Measurements from ENCODE around the gene HAUS7. TPM values are rescaled to one million over a fixed set of nuclear protein-coding genes. Genes with fewer than 3 reads are reported as not detected.

Gene HAUS7
- polyA plus RNA-seq, 1 donor: 25.9 TPM

- DNase-seq: no peak
Measured at GRCh38 chrX:153454901-153455550, 15.3 kb downstream of the HAUS7 start.

- no peak for DNase-seq
Measured at GRCh38 chrX:153450949-153451277, 19.5 kb downstream of the HAUS7 start.

DNA sequence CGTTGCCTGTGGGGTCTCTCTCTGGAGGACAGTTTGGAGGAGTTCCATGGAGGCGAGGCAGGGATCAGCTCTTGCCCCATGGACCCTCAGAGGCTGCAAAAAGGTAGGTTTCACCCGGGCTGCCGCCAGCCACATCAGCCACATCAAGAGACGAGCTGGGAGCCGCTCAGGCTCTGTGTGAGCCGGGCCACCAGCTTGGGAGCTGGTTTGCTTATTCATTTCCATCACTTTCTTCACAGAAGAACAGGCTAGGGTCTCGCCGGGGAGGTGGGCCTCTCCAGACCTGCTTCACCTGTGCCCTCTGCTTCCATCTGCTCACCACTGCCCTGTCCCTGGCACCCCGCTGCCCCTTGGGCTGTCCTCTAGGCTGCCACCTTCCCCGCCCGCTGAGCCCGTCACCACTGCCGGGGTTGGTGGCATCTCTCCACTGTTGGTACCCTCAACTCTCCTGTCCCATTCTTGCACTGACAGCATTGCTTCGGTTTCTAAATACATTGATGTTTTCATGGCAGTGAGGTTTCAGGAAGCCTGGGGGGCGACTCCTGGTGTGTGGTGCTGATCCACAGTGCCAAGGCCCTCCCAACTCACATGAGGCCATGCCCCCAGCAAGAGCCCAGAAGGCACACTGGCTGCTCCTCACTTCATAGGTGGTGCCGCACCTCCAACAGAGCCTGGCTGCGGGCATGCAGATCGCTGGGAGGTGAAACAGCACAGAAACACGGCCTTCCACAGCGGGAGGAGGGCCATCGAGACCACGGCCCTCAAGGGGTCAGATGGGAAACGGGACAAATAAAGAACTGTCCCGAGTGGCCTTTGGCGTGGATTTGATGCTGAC, 20.0 kb downstream of the HAUS7 start:
- DNase-seq: no peak

DNA sequence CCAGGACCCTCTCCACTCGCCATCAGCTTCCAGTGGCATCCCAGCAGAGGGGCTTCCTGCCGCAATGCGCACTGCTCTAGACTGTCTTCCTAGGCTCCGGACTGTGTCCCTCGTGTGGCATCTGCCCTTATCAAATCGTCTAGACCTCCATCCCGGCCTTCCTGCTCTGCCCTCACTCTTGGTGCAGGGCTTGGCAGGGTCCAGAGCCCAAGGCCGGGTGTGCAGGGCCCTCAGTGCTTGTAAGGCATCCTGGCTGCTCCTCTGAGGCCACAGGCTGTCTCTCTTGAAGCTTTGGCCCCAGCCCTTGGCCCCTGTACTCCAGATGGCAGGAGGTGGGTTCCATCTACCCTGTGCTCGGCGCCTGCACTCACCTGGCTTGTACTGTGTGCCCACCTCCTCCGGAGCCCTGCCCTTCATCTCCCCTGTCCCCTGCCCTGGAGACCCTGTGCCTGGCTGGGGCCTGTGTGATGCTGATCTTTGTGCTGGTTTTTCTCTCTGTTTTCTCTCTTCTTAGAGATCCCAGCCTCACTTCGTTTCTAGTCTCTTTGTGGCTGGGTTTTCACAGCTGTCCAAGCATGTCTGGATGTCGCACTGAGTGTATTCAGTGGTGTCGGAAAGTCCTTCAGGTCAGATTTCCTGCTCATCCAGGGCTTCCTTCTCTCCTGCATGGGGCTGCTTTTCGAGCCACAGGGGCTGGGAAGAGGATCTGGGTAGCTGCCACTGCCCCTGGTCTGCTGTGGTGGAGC, 20.8 kb downstream of the HAUS7 start:
- DNase-seq: no peak

- DNase-seq: no peak
Measured at GRCh38 chrX:153448556-153449367, 21.6 kb downstream of the HAUS7 start.

GRCh38 chrX:153447581-153447960, 22.8 kb downstream of the HAUS7 start:
- DNase-seq: no peak

DNA sequence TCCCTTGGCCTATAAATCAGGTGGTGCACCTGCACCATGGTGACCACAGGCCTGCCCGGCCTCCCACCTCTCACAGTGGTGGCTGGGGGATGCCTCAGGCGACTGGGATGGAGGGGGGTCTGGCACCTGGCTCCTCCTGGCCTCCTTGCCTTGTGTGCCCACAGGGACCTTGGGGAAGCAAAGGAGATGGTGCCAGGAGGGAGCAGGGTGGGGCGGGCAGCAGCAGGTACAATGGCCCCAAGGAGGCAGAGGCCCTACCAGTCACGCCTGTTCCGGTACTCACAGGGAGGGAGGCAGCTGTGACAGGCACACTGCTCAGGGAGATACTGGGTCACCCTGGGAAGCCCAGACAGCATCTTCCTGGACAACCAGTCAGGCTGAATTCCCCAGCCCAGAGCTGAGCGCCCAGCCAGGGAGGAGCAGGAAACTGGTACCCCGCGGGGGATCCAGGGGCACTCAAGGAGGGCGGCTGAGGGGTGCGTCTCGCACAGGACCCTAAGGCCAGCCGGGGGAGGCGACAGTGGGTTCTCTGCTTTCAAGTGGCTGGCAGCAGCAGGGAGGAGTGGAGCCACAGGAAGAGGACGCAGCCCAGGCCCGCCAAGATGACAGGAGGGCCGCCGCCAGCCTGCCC, 23.3 kb downstream of the HAUS7 start:
- no peak for DNase-seq

DNA sequence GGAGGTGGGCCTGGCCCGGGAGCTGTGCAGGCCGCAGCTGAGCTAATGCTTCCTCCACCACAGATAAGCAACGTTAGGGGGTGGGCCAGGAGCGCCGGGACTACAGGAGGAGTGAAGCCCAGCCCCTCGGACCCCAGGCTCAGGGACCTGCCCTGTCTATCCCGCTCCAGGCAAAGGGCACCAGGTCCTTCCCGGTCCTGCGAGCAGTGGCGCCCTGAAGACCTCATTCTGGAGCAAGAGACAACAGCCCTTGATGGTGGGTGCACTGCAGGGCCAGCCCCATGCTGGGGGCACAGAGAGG, 23.8 kb downstream of the HAUS7 start:
- no peak for DNase-seq

- DNase-seq: no peak
Measured at GRCh38 chrX:153445856-153446635, 24.3 kb downstream of the HAUS7 start, which contains the start of gene TREX2. TSS of gene TREX2 (minus strand) at chrX:153446056. CDS start at chrX:153445430, 626 bp downstream.

DNA sequence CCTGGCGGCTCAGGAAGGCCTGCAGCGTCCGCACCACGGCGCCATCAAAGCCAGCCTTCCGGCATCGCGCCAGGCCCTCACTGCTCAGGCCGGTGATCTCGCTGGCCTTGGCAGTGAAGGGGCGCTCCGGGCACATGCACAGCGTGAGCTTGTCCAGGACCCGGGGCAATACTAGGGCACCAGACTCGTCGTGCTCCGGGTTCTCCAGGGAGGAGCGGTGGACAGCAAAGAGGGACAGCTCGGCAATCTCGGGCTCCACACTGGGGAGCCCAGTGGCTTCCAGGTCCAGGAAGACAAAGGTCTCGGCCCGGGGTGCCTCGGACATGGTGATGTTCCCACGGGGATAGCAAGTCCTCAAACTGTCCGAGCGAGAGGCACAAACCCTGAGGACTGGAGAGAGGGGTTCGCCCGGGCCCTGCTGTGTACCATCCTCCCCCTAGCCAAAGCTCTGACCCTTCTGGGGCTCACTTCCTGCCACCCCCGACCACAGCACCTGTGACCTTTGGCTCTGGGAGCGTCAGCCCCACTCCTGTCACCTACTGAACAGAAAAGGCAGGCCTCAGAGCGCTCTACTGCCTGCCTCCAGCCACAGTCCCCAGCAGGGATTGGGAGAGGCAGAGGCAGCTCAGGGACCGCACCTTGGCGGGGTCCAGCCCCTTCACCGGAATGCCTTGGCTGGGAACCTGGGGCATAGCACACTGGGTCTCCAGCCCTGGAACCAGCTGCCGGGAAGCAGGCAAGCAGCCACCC, 25.1 kb downstream of the HAUS7 start:
- DNase-seq: no peak

DNA sequence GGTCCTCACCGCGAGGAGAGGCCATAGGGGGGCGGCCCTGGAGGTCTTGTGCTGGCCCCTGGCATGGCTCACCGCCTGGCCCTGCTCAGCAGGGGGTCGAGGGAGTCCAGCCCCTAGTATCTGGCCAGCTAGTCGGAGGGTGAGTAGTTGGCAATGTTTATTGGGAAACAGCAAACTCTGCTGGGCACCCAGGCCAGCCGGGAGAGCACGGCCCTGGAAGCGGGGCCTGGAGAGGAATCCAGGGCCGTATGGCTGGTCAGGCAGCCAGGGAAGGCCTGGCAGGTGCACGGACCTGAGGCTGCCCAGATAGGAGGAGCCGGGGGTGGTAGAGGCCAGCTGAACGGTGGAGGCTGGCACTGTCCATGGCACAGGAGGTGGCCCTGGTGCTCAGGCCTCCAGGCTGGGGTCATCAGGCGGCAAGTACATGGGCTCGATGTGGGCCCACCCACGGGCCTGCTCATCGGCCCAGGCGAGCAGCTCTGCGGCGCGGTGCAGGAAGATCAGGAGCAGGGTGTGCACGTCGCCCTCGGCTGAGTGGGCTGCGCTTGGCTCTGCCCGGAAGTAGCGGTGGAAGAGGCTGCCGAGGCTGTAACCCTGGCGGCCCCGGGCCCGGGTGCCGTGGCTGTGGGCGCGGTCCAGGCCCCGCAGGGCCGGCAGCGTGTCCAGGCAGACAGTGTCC, 25.9 kb downstream of the HAUS7 start:
- DNase-seq: no peak

GRCh38 chrX:153443476-153444332, 26.7 kb downstream of the HAUS7 start:
- no peak for DNase-seq

- no peak for DNase-seq
Measured at GRCh38 chrX:153442463-153442862, 27.9 kb downstream of the HAUS7 start.

GRCh38 chrX:153441981-153442380, 28.4 kb downstream of the HAUS7 start:
- DNase-seq: no peak

- DNase-seq: no peak
Measured at GRCh38 chrX:153441296-153441695, 29.1 kb downstream of the HAUS7 start.

GRCh38 chrX:153440556-153441135, 29.7 kb downstream of the HAUS7 start:
- no peak for DNase-seq

GRCh38 chrX:153439977-153440376, 30.4 kb downstream of the HAUS7 start:
- no peak for DNase-seq

- DNase-seq: no peak
Measured at GRCh38 chrX:153438532-153438931, 31.8 kb downstream of the HAUS7 start.

GRCh38 chrX:153435845-153436244, 34.5 kb downstream of the HAUS7 start:
- DNase-seq: no peak

Measured in hindlimb muscle (tissue), 1 donor.